ENCODE measurements around the gene SMAD4. TPM values are rescaled to one million over a fixed set of nuclear protein-coding genes. Genes with fewer than 3 reads are reported as not detected.

The SMAD4 gene
- total and polyA plus RNA-seq, 2 of the 13 experiments (the other 11 are each of a cell fraction or from before 2014, with no cell fraction given) = 70.2 to 72.0 TPM

GRCh38 chr18:51029694-51030536 is at the start of gene SMAD4 (continued):
- TF ChIP-seq, protein P1, sequence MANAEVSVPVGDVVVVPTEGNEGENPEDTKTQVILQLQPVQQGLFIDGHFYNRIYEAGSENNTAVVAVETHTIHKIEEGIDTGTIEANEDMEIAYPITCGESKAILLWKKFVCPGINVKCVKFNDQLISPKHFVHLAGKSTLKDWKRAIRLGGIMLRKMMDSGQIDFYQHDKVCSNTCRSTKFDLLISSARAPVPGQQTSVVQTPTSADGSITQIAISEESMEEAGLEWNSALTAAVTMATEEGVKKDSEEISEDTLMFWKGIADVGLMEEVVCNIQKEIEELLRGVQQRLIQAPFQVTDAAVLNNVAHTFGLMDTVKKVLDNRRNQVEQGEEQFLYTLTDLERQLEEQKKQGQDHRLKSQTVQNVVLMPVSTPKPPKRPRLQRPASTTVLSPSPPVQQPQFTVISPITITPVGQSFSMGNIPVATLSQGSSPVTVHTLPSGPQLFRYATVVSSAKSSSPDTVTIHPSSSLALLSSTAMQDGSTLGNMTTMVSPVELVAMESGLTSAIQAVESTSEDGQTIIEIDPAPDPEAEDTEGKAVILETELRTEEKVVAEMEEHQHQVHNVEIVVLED (CRISPR knock-in tag; IDR thresholded peaks at IDR 0.05; ENCODE audit: borderline replicate concordance) = peak; percentile 59
- peak; percentile 6 for TF ChIP-seq TBL1XR1 (IDR thresholded peaks at IDR 0.05; ENCODE audit: borderline replicate concordance, low read length, partially characterized antibody)
- peak; percentile 31; the same call in 1 of the 2 replicates for TF ChIP-seq DPF2 (CRISPR knock-in tag; IDR thresholded peaks at IDR 0.05; ENCODE audit: borderline replicate concordance, low read depth)
- no peak for TF ChIP-seq TOPORS (CRISPR knock-in tag; IDR thresholded peaks at IDR 0.05)
- peak; percentile 37 for TF ChIP-seq HNRNPK (IDR thresholded peaks at IDR 0.05; ENCODE audit: low read depth, low read length, poor library complexity, severe bottlenecking)
- peak; percentile 35; the same call in 1 of the 2 replicates for TF ChIP-seq RAD21 (CRISPR knock-in tag; IDR thresholded peaks at IDR 0.05)
- TF ChIP-seq TSC22D2 (CRISPR knock-in tag; IDR thresholded peaks at IDR 0.05; ENCODE audit: borderline replicate concordance) = peak; percentile 44; the same call in 1 of the 2 replicates
- 0 out of 2 replicates have a peak, but pooled peaks have one; percentile 69 for TF ChIP-seq ZNF512 (CRISPR knock-in tag; IDR thresholded peaks at IDR 0.05)
- TF ChIP-seq ZSCAN29 (CRISPR knock-in tag; conservative IDR thresholded peaks at IDR 0.05) = peak; percentile 63
- TF ChIP-seq ZNF350 (CRISPR knock-in tag; IDR thresholded peaks at IDR 0.05; ENCODE audit: borderline replicate concordance, low read depth) = 0 out of 2 replicates have a peak, but pooled peaks have one; percentile 62
- TF ChIP-seq, protein P2, sequence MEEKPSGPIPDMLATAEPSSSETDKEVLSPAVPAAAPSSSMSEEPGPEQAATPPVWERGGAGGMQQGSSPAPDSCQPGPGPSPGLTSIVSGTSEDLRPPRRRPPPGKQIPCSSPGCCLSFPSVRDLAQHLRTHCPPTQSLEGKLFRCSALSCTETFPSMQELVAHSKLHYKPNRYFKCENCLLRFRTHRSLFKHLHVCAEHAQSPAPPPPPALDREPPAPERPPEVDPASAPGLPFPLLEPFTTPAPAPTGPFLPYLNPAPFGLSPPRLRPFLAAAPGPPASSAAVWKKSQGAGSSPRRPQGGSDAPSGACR (CRISPR knock-in tag; IDR thresholded peaks at IDR 0.05) = peak; percentile 71; the same call in 1 of the 2 replicates
- TF ChIP-seq ZSCAN12 (CRISPR knock-in tag; IDR thresholded peaks at IDR 0.05) = no peak
- TF ChIP-seq ZNF709 (CRISPR knock-in tag; IDR thresholded peaks at IDR 0.05) = no peak
- peak; percentile 59; the same call in 1 of the 2 replicates for TF ChIP-seq ZBTB2 (CRISPR knock-in tag; IDR thresholded peaks at IDR 0.05; ENCODE audit: low read depth)
- TF ChIP-seq ZNF142 (CRISPR knock-in tag; IDR thresholded peaks at IDR 0.05) = peak; percentile 70; the same call in 1 of the 2 replicates
